IPS DF 4.7 (cell line): Measurements from ENCODE around the gene STEAP3.

ENCODE experiments used
- DNase-seq: peaks from one replicate; pipeline ENCODE4 v3.0.0-alpha.2; 2013; ENCODE audit warnings: low spot score; ENCODE audit errors: extremely low read depth

The STEAP3 gene

GRCh38 chr2:119291588-119292167, 68.0 kb downstream of the STEAP3 start:
- no peak for DNase-seq

- no peak for DNase-seq
These were observed 68.6 kb downstream of the STEAP3 start for GRCh38 chr2:119292226-119292625.

GRCh38 chr2:119293254-119293653, 69.6 kb downstream of the STEAP3 start:
- no peak for DNase-seq

- DNase-seq = no peak
These were observed 70.3 kb downstream of the STEAP3 start for GRCh38 chr2:119293900-119294299.

GRCh38 chr2:119294671-119295070, 71.0 kb downstream of the STEAP3 start:
- no peak for DNase-seq

GRCh38 chr2:119295688-119296375, 72.2 kb downstream of the STEAP3 start:
- no peak for DNase-seq

GRCh38 chr2:119301413-119301812, 77.8 kb downstream of the STEAP3 start:
- no peak for DNase-seq

- no peak for DNase-seq
These were observed 81.2 kb downstream of the STEAP3 start for GRCh38 chr2:119304847-119305246.

GRCh38 chr2:119305497-119306195, 82.0 kb downstream of the STEAP3 start:
- DNase-seq = no peak

GRCh38 chr2:119306196-119306590, 82.6 kb downstream of the STEAP3 start:
- no peak for DNase-seq

- DNase-seq = no peak
These were observed 83.9 kb downstream of the STEAP3 start for GRCh38 chr2:119307419-119308140.

- no peak for DNase-seq
These were observed 85.2 kb downstream of the STEAP3 start for GRCh38 chr2:119308793-119309330.

- DNase-seq = no peak
These were observed 87.7 kb downstream of the STEAP3 start for GRCh38 chr2:119311371-119311770.

- DNase-seq = no peak
These were observed 88.2 kb downstream of the STEAP3 start for GRCh38 chr2:119311831-119312230.
